Ovary (tissue), 3 donors: Measurements from ENCODE around the gene EMSY.

ENCODE experiments used
- CTCF ChIP-seq, 3 donors: fragments of 450-650 bp in 2 of 3; fragments of 200-600 bp in 1 of 3; IDR thresholded peaks; one replicate each; pipeline versions ENCODE4 v1.5.1 to v1.8.0; 2016 to 2022; ENCODE audit warnings: antibody characterized with exemption in 3 of 3, mild to moderate bottlenecking in 1 of 3
- EP300 ChIP-seq: sonication (generic); formaldehyde crosslinking; IDR thresholded peaks from one replicate; pipeline ENCODE4 v1.6.1; 2017; ENCODE audit warnings: antibody characterized with exemption
- donor health status: DM: no; HTN: no; CAD: no.

GRCh38 chr11:76558473-76558872, 113.7 kb downstream of the EMSY start:
- no peak for TF ChIP-seq CTCF (IDR thresholded peaks at IDR 0.05)
- no peak for TF ChIP-seq EP300
